T-helper 1 cell treated with Interleukin-12 subunit alpha and Interleukin-12 subunit beta and Interleukin-4 antibody, amounts not matched to agents 30 ng/mL and 1 ng/mL, for 36 hours (primary cell): ENCODE data around the gene SUGCT. TPM values are rescaled to one million over a fixed set of nuclear protein-coding genes. Genes with fewer than 3 reads are reported as not detected.

Experiments used
- intact Hi-C: fragments of 100-400 bp; cut with micrococcal nuclease; formaldehyde crosslinking; loops from one replicate; pipeline ENCODE4 v1.15.1; 2024
- total RNA-seq: library from RNA; stranded (reverse); gene quantifications from 2 replicates; pipeline ENCODE4 v1.2.3, GENCODE V29; 2022

The SUGCT gene
- total RNA-seq, 1 donor from 2014 or later: not detected

DNA sequence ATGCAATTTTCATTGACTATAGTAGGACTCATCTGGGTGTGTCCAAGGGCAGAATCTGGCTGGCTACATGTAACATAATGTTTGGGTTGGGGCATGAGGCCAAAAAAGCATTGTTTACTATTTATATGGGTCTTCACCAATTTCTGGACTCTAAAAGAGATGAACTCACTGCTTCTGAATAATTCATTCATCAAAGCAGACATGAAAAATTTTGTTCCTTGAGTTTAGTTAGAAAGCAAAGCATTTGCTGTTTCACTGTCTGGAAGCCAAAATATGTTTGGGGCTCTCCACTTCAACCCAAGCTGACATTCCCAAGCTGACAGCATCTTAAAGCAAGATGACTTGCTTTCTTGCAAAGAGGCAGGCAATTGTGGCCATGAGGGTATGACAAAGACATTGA is 670.6 kb downstream of the SUGCT start:
- intact Hi-C loops: no loop called here

DNA sequence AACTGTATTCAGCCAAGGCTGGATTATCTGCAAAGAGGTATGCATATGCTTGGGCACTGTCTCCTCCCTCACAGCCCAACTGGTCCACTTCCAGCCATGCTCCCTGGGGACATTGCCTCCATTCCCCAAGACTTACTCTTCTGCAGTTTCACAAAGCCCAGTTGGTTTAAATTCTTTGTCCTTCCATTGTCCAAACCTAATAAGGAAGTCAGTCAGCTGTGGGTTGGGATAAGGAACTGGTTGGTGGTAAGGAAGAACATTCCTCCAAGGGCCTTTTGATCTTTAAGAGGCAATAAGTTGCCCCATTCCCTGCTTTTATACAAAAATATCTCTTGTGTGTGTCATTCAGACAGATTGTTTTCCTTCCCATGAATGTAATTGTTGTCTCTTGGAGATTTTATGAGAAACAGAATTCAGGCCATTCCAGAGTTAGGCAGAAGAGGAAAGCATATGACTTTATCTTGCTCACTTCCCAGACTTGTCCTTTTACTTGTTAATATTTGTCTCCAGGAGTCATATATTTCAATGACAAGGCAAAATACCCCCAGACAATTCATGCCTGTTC is 673.7 kb downstream of the SUGCT start:
- intact Hi-C loops: no loop called here

DNA sequence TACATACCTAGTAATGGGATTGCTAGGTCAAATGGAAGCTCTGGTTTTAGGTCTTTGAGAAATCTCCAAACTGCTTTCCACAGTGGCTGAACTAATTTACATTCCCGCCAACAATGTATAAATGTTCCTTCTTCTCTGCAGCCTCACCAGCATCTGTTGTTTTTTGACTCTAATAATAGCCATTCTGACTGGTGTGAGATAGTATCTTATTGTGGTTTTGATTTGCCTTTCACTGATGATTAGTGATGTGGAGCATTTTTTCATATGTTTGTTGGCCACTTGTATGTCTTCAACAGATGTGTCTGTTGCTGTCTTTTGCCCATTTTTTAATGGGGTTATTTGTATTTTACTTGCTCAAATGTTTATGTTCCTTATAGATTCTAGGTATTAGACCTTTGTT is 675.5 kb downstream of the SUGCT start:
- intact Hi-C loops: no loop called here

DNA sequence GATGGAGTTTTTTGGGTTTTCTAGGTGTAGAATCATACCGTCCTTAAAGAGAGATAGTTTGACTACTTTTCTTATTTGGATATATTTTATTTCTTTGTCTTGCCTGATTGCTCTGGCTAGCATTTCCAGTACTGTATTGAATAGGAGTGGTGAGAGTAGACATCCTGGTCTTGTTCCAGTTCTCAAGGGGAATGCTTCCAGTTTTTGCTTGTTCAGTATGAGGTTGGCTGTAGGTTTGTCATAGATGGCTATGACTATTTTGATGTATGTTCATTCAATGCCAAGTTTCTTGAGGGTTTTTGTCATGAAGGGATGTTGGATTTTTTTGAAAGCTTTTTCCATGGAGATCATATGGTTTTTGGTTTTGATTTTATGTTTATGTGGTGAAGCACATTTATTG is 676.9 kb downstream of the SUGCT start:
- intact Hi-C loops: loop anchor here (1.0 kb wide), 1 partner anchor 10 kb away; no protein-coding TSS in a partner anchor

DNA sequence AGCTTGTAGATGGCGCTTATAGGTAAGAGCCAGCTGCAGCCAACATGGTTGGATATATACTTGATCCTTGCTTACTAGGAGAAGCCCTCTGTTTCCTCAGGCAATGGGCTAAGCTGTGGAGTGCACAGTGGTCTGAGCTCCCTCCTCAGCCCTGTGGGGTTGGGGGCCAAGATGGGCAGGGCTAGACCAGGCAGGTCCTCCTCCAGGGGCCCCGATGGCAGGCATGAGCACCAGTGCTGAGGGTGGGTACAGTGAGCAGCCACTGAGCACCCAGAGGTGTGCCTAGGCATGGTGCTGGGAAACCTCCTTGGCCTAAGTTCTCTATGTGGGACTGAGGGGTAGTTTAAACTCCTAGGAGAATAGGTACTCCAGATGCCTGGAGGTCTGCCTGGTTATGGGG is 680.2 kb downstream of the SUGCT start:
- intact Hi-C loops: no loop called here

DNA sequence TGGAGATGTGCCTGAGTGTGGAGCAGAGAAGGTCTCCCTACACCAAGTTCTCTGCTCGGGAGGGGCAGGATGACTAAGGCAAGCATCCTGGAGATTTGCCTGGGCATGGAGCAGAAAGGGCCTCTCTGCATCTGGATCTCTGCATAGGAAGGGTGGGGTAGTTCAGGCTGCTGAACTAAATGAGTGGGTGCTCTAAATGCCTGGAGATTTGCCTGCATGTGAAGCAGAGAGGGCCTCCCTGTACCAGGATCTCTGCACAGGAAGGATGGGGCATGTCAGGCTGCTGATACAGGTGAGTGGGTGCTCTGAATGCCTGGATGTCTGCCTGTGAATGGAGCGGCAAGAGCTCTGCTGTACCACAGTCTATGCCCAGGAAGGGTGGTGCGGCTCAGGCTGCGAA is 680.7 kb downstream of the SUGCT start:
- intact Hi-C loops: no loop called here

DNA sequence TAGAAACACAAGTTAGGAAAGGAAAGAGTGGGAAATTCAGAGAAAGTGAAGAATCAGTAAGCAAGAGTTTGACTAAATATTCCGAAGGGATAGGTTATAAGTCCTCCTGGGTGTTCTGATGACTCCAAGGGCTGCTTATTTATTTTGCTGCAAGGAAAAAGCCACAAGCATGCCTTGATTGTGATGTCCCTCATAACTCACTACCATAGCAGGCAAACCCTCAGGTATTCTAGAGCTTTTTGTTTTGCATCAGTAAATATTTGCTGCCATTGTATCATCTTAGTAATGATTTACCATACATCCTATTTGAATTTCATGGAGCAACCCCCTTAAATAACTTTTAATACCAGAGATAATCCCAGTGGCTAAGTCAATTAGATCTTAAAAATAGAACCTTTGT is 688.1 kb downstream of the SUGCT start:
- intact Hi-C loops: no loop called here

DNA sequence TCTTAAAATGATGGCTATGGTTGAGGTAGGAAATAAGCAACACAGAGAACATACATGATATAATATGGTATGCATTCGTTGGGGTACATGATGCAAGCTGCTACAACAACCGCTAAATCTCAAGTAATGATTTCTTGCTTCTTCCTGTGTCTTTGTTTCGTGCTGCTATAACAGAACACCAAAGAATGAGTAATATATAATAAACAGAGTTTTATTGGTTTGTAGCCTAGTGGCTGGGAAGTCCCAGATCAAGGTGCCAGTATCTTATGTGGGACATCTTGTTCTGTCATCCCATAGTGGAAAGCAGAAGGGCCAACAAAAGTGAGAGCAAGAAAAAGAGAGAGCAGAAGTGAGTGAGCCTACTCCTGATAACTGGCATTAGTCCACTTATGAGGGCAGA is 689.7 kb downstream of the SUGCT start:
- intact Hi-C loops: no loop called here

DNA sequence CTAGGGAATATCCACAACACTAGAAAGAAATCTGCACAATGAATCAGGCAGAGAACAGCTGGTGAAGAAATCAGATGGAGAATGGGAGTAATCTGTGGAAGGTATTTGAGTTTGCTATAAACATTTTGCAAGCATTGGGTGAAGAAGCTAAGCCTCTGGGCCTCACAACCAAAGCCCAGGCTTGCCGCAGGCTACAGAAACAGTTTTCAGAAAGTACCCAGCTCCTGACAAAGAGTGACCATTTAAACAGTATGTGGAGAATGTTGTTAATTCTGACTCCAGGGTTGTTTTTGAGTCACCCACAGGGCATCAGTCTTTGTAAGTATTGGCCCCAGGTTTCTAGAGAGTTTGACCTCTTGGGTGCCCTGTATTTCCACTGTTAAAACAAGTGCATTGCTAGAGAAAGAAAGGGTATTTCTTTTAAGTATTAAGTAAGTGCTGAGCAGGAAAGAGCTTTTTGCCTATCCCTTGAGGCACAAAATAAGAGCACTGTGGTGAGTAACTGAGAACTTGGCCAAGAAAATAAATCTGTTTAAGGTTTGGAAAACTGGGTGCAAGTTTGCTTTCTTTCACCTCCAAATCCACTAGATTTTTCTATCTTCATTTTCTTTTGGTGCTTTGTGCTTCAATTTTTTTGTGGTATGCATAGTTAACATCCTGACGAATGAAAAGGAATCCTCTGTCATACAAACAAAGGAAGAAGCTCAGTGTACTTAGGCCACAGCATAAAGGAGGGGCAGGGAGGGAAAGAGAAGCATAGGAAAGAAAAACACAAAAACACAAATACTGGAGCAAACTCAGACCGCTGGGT is 691.8 kb downstream of the SUGCT start:
- intact Hi-C loops: no loop called here

DNA sequence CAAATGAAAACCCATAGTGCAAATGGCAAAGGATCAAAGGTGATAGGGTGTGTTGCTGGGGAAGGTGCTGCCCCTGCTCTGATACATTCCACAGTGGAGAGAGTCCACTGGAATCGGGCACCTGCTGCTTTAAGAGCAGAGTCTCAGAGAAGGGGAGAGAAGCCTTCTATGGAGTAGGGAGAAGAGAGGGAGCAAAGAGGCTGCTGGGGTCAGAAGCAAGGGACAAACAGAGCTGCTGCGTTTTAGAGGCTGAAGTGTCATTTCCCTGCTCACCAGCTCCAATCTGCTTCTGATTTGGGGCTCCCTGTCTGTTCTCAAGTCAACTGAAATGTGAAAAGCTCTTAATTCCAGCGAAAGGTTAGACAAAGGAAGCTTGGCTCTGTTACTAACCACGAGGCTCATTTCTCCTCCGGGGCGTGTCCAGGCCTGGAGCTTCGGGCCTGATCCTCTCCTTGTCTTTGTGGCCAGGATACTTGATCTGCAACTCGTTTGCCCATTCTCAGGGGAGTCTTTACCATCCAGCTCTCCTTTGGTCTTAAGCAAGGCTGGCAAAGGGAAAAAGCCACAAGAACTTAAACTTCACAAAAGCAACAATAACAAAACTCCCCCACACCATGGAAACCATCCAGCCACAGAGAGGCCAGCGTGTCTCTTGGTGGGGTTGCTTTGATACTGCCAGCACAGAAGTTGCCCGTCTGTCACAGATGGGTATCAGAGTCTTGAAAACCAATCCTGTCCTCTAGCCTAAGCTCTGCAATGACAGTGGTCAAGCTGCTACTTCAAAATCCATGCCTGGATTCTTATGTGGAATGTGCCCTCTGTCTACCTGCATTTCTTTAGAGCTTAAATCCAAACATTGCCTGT is 692.6 kb downstream of the SUGCT start:
- intact Hi-C loops: no loop called here

DNA sequence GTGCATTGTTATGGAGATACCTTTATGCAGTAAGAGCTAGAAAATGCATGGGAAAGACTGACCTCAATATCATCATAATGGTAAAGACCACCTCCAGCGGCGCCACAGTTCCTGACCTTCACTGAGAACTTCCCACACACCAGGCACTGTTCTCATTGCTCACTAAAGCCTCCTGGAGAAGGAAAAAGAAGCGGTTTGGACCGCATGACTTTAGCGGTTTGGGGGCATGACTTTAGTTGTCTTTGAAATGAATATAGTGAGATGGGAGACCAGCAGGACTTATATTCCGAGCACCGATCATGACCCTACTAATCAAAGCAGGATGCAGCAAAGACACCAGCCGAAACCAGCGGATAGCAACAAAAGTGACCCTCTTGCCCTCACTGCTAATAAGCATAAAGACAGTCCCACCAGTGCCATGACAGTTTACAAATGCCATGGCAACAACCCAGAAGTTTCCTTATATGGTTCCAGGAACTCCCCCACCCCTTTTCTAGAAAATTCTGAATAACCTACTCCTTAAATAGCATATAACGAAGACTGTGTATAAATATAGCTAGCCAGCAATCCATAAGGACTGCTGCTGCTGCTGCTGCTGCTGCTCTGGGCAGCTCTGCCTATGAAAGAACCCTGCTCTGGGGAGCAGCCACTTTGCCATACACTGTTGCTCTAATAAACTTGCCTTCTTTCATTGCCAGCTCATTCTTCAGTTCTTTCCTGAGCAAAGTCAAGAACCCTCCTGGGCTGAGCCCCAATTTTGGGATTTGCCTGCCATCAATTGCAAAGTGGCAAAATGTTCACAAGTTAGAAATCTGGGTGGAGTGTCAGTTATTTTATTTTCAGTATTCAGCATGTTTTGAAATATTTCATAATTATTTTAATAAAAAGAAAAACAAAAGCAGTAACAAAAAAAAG is 694.1 kb downstream of the SUGCT start:
- intact Hi-C loops: no loop called here

DNA sequence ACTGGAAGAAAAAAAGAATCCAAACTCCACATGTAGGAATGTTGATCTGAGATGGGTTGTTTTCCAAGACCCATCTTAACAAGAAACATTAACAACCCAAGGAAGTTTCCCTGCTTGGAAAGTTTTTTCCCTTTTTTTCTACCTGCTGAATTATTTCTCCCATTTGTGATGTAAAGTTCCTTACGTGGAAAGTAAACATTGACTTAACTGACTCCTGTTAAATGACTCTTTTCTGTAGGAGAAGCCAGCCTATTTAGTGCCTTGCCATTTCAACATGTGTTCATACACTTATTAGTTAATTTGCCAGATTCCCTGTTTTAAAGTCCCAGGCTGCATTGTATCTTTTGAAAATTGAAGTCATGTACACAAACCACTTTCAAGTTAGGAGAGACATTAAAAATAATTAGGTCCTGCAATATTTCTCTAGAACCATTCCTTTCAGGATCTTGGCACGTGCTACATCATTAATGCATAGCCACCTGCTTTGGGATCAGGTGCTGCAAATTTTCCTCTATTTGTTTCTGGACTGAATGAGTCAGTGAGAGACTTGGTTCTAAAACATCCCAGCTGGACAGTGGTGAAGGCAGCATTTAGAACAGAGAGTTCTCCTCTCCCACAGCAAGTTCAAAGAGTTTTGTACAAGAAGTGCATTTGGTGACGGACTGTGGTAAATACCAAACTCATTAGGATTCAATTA is 698.5 kb downstream of the SUGCT start:
- intact Hi-C loops: no loop called here

DNA sequence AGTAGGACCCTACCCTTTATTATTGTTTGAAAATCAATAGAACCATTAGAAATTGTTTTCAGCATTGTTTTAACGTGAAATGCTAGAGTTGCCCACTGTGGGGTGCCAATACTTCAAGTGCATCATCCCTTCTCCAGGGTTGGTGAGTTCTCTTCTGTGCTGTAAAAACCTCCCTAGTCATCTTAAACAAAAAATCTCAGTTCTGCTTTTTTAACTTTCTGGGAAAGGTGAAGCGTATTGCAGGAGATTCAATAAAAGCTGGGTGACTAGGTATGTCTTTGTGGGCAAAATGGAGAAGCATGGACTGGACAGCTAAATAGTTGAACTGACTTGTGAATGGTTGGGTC is 699.1 kb downstream of the SUGCT start:
- intact Hi-C loops: no loop called here

DNA sequence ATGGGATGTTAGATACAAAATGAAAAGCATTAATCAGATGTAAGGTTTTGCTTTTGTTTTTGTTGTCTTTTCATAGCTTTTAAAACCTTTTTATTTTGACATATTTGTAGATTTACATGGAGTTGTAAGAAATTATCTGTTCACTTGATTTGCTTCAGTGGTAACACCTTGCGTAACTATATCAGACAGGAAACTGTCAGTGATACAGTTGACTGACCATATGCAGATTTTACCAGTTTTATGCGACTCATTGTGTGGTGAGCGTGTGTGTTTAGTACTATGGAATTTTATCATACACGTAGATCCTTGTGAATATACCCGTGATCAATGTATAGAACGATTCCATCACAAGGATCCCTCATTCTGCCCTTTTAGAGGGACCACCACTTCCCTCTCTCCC is 701.4 kb downstream of the SUGCT start:
- intact Hi-C loops: no loop called here

DNA sequence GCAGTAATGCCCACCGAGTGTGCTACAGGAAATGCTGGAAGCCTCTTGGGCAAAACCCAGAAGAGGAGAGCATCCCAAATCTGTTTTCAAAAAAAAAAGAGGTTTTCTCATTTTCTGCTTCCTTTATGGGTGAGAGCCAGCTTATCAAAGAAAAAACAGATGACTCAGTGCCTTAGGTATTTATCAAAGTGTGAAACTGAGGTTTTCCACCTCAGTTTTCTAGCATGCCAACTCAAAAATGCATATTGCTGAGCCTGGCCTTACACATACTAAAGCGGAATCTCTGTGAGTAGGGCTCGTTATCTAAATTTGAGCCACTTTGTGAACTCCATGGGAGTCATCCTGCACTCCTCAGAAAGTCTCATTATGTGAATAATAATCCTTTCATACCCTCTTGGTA is 705.1 kb downstream of the SUGCT start:
- intact Hi-C loops: no loop called here

DNA sequence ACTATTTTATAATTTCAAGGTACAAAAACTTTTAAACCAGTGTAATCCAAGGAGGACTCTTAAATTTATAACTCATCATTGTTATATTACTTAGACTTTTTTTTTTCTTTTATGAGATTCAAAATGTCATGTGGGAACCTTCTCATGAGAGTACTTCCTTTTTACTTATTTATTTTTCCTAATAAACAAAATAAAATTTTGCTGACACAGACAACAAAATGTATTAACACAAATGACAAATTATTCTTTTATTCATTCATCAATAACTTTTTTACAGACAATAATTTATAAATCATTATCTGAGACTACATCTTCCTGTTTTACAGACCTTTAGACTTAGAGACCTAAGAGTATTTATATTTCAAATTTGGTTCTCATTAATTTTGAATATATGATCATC is 706.2 kb downstream of the SUGCT start:
- intact Hi-C loops: no loop called here

DNA sequence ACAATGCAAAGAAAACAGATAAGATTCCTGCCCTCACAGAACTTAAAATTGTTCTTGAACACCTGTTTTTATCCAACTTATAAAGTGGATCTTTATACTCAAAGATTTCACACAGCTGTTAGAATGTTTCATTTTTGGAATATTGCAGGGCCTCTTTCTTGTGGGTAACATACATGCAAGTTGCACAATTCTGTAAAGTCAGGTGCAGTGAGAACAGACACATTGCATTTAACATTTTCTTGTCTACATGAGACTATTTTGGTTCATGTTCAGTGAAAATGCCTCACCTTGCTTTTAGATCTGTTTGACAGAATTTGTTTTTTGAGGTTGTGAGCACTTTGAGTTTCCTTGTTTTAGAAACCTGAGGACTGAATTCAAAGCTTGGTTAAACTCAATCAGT is 707.8 kb downstream of the SUGCT start:
- intact Hi-C loops: no loop called here

DNA sequence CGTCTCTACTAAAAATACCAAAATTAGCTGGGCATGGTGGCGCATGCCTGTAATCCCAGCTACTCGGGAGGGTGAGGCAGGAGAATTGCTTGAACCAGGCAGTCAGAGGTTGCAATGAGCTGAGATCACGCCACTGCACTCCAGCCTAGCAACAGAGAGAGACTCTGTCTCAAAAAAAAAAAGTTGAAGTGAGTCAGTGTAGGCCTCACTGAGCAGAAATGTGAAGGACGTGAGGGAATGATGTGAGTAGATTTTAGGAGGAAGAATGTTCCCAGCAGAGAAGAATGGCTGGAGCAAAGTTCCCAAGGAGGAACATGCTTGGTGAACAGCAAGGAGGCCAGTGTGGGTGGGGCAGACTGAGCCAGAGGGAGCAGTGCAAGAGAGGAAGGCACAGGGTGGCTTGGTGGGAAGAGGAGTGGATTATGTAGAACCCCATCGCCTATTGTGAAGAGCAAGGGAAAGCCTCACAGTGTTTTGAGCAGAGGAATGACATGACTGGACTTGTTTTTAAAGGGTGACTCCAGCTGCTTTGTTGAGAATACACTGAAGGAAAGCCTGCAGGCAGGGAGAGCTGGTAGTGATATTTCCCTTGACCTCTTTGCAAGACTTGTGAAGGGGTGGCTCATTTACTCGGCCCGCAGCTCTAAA is 708.7 kb downstream of the SUGCT start:
- intact Hi-C loops: no loop called here

DNA sequence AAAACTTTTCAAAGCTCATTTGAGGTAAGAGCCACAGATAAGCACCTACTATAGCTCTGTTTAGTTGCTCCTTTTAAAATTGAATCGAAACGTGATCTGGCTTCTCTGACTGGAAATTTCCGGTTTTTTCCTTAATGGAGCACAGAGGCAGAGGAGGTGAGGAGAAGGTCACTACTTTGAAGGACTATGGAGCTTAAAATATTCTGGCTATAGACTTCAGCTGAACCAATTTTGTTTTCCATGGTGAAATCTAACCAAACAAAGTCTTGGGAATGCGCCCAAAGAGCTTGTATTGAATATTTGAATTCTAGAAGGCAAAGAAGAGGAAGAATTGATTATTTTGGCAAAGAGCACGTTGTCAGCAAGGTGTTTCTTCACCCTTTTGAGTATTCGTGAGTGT is 711.1 kb downstream of the SUGCT start:
- intact Hi-C loops: no loop called here

DNA sequence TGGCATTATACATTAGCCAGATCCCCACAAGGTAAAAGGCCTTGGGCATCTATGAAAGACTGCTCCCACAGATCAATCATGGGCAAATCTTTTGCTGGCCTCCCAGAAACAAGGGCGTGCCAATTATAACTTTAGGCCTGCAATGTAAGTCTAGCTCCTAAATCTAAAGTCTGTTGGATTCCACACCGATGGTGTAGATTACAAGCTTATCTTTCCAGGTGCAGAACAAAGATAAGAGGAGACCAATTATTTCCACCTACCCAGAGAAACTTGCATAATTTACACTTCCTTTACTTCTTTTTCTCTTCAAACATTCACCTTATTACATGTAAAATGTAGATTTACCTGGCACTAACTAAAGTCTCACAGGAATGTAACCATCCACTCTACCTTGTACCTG is 713.1 kb downstream of the SUGCT start:
- intact Hi-C loops: no loop called here
